ENCODE results near the gene RANBP9.

Gene RANBP9

GRCh38 chr6:13684855-13685254 lies 26.8 kb downstream of the RANBP9 start:
- no peak overlapping the region for H2BK120ac ChIP-seq (ENCODE audit: low read depth, low read length)
- H3K18ac ChIP-seq (ENCODE audit: low read length): no peak overlapping the region
- no CpG with 5 or more reads among the region's 4 CpGs for WGBS, 2 donors (ENCODE audit: extremely low coverage in 2 of 2, insufficient read length in 2 of 2, insufficient replicate concordance in 1 of 2)

DNA sequence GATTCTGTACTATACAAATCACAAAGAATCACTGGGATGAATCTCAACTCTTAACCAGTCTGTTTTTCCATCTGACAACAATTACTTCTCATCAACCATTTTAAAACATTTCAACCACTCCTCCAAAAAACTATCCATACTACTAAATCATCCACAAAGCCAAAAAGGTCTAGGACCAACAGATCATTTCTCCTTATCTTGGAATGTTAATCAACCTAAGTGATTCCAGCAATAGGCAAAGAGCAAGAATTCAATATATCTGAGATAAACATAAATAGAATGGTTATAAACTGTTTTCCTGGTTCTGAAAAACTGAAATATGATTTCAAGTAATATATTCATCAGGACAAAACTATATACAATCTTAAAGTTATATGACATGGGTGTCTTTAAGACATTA lies 28.6 kb downstream of the RANBP9 start:
- no peak overlapping the region for H4K8ac ChIP-seq (ENCODE audit: low read depth, low read length)
- peaks cover 4% of the 10 kb centered on the region for H3K79me1 ChIP-seq (ENCODE audit: low read depth, low read length)
- no peak overlapping the region for H3K27ac ChIP-seq (replicated peaks; ENCODE audit: low read length)
- no peak overlapping the region for H2BK120ac ChIP-seq (ENCODE audit: low read depth, low read length)
- H3K23ac ChIP-seq (ENCODE audit: low read depth, low read length, poor library complexity): no peak overlapping the region
- peaks cover 0 to 16% of the 10 kb centered on the region in 2 donors for H3K9me3 ChIP-seq (replicated peaks in 1 of 2; ENCODE audit: control insufficient read depth in 2 of 2, insufficient read depth in 1 of 2, low read depth in 1 of 2, low read length in 2 of 2)
- no peak overlapping the region for H3K18ac ChIP-seq (ENCODE audit: low read length)
- H3K14ac ChIP-seq (ENCODE audit: low read length): no peak overlapping the region
- DNase-seq (ENCODE audit: low spot score): no peak
- H2BK5ac ChIP-seq (ENCODE audit: low read length): no peak overlapping the region
- no peak overlapping the region for H3K4ac ChIP-seq (ENCODE audit: low read length)
- no peak overlapping the region for H3K4me3 ChIP-seq (ENCODE audit: low read length in 2 of 2)
- H3K4me2 ChIP-seq (ENCODE audit: insufficient read depth, low read length, poor library complexity, severe bottlenecking): no peak overlapping the region
- no peak overlapping the region for H2BK12ac ChIP-seq (ENCODE audit: low read length)
- no peak overlapping the region for H4K91ac ChIP-seq (ENCODE audit: low read depth, low read length, poor library complexity)
- H3K27me3 ChIP-seq (ENCODE audit: control insufficient read depth in 3 of 3, insufficient read depth in 3 of 3, low read depth in 1 of 3, low read length in 3 of 3): no peaks in the 10 kb centered on the region
- H3K4me1 ChIP-seq (ENCODE audit: control insufficient read depth in 2 of 2, insufficient read depth in 1 of 2, low read depth in 1 of 2, low read length in 2 of 2): no peaks in the 10 kb centered on the region
- no peak overlapping the region for H2BK15ac ChIP-seq (ENCODE audit: low read length)
- H2AK5ac ChIP-seq (ENCODE audit: low read depth, low read length): no peak overlapping the region
- peaks cover 2 to 60% of the 10 kb centered on the region in 2 donors for H3K36me3 ChIP-seq (replicated peaks in 1 of 2; ENCODE audit: control insufficient read depth in 2 of 2, insufficient read depth in 2 of 2, low read length in 2 of 2)
- H3K9ac ChIP-seq (ENCODE audit: low read depth, low read length, poor library complexity): no peak overlapping the region
- H2AFZ ChIP-seq (ENCODE audit: low read length): no peak overlapping the region

More at GRCh38 chr6:13684855-13685254, 26.8 kb downstream of the RANBP9 start:
- H4K8ac ChIP-seq (ENCODE audit: low read depth, low read length): no peak overlapping the region
- H3K9me3 ChIP-seq (replicated peaks in 1 of 2; ENCODE audit: control insufficient read depth in 2 of 2, insufficient read depth in 1 of 2, low read depth in 1 of 2, low read length in 2 of 2): peaks cover 0 to 13% of the 10 kb centered on the region in 2 donors
- H2BK15ac ChIP-seq (ENCODE audit: low read length): no peak overlapping the region
- no peak overlapping the region for H3K14ac ChIP-seq (ENCODE audit: low read length)
- no peak overlapping the region for H2BK5ac ChIP-seq (ENCODE audit: low read length)
- no peaks in the 10 kb centered on the region for H3K27me3 ChIP-seq (ENCODE audit: control insufficient read depth in 3 of 3, insufficient read depth in 3 of 3, low read depth in 1 of 3, low read length in 3 of 3)
- H3K79me1 ChIP-seq (ENCODE audit: low read depth, low read length): peaks cover 4% of the 10 kb centered on the region
- H3K4me2 ChIP-seq (ENCODE audit: insufficient read depth, low read length, poor library complexity, severe bottlenecking): no peak overlapping the region
- DNase-seq (ENCODE audit: low spot score): no peak
- no peak overlapping the region for H4K91ac ChIP-seq (ENCODE audit: low read depth, low read length, poor library complexity)
- no peaks in the 10 kb centered on the region for H3K4me1 ChIP-seq (ENCODE audit: control insufficient read depth in 2 of 2, insufficient read depth in 1 of 2, low read depth in 1 of 2, low read length in 2 of 2)
- H3K36me3 ChIP-seq (replicated peaks in 1 of 2; ENCODE audit: control insufficient read depth in 2 of 2, insufficient read depth in 2 of 2, low read length in 2 of 2): peaks cover 2 to 67% of the 10 kb centered on the region in 2 donors
- no peak overlapping the region for H2AFZ ChIP-seq (ENCODE audit: low read length)
- H3K27ac ChIP-seq (replicated peaks; ENCODE audit: low read length): no peak overlapping the region
- no peak overlapping the region for H3K4ac ChIP-seq (ENCODE audit: low read length)
- H2BK12ac ChIP-seq (ENCODE audit: low read length): no peak overlapping the region
- H3K9ac ChIP-seq (ENCODE audit: low read depth, low read length, poor library complexity): no peak overlapping the region
- no peak overlapping the region for H3K4me3 ChIP-seq (ENCODE audit: low read length in 2 of 2)
- H3K23ac ChIP-seq (ENCODE audit: low read depth, low read length, poor library complexity): no peak overlapping the region
- no peak overlapping the region for H2AK5ac ChIP-seq (ENCODE audit: low read depth, low read length)

GRCh38 chr6:13682346-13682745 lies 29.3 kb downstream of the RANBP9 start:
- Histone ChIP-seq H4K91ac (ENCODE audit: low read depth, low read length, poor library complexity) (no peak overlapping the region), H2BK120ac (ENCODE audit: low read depth, low read length) (no peak overlapping the region), H2BK12ac (ENCODE audit: low read length) (no peak overlapping the region), H3K9me3 (replicated peaks in 1 of 2; ENCODE audit: control insufficient read depth in 2 of 2, insufficient read depth in 1 of 2, low read depth in 1 of 2, low read length in 2 of 2) (peaks cover 0 to 16% of the 10 kb centered on the region in 2 donors), H2AK5ac (ENCODE audit: low read depth, low read length) (no peak overlapping the region), H3K27me3 (ENCODE audit: control insufficient read depth in 3 of 3, insufficient read depth in 3 of 3, low read depth in 1 of 3, low read length in 3 of 3) (no peaks in the 10 kb centered on the region), H3K4me1 (ENCODE audit: control insufficient read depth in 2 of 2, insufficient read depth in 1 of 2, low read depth in 1 of 2, low read length in 2 of 2) (no peaks in the 10 kb centered on the region), H3K36me3 (replicated peaks in 1 of 2; ENCODE audit: control insufficient read depth in 2 of 2, insufficient read depth in 2 of 2, low read length in 2 of 2) (peaks cover 2 to 53% of the 10 kb centered on the region in 2 donors), H3K23ac (ENCODE audit: low read depth, low read length, poor library complexity) (no peak overlapping the region), H4K8ac (ENCODE audit: low read depth, low read length) (no peak overlapping the region), H2BK15ac (ENCODE audit: low read length) (no peak overlapping the region), H3K4me2 (ENCODE audit: insufficient read depth, low read length, poor library complexity, severe bottlenecking) (no peak overlapping the region), H3K18ac (ENCODE audit: low read length) (no peak overlapping the region), H2BK5ac (ENCODE audit: low read length) (no peak overlapping the region), H3K4ac (ENCODE audit: low read length) (no peak overlapping the region), H3K27ac (replicated peaks; ENCODE audit: low read length) (no peak overlapping the region), H3K9ac (ENCODE audit: low read depth, low read length, poor library complexity) (no peak overlapping the region), H3K79me1 (ENCODE audit: low read depth, low read length) (peaks cover 4% of the 10 kb centered on the region), H2AFZ (ENCODE audit: low read length) (no peak overlapping the region), H3K4me3 (ENCODE audit: low read length in 2 of 2) (no peak overlapping the region), H3K14ac (ENCODE audit: low read length) (no peak overlapping the region)
- WGBS, 2 donors (ENCODE audit: extremely low coverage in 2 of 2, insufficient read length in 2 of 2, insufficient replicate concordance in 1 of 2): no CpG with 5 or more reads among the region's 6 CpGs
- DNase-seq (ENCODE audit: low spot score): no peak

DNA sequence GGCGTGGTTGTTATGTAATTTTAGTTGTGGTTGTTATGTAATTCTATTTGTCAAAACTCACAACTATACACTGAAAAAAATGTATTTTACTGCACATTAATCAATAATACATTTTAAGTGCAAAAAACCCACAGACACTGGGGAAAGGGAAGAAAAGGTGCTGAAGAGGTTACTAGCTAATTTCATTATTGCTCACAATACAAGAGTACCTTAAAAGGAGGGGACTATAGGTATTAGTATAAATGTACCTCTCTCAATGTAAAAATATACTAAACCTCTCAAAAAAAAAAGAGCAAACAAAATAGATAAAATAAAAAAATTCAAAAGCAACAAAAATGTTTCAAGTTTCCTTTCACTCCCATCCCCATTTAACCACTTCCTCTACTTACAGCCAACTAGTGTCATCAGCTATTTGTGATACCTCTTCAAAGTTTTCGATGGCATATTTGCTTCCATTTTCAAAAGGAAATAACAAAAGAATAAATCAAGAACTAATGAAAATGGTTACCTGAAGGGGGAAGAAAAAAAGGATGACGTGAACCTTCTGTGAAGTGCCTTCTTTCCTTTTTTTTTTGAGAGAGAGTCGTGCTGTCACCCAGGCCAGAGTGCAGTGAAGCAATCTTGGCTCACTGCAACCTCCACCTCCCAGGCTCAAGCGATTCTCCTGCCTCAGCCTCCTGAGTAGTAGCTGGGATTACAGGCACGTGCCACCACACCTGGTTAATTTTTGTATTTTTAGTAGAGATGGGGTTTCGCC lies 30.2 kb downstream of the RANBP9 start:
- Histone ChIP-seq H3K18ac (ENCODE audit: low read length) (no peak overlapping the region), H3K27ac (replicated peaks; ENCODE audit: low read length) (no peak overlapping the region)

More for the DNA sequence above, 30.2 kb downstream of the RANBP9 start:
- no peak overlapping the region for H2BK5ac ChIP-seq (ENCODE audit: low read length)
- H3K27me3 ChIP-seq (ENCODE audit: control insufficient read depth in 3 of 3, insufficient read depth in 3 of 3, low read depth in 1 of 3, low read length in 3 of 3): no peaks in the 10 kb centered on the region
- H4K91ac ChIP-seq (ENCODE audit: low read depth, low read length, poor library complexity): no peak overlapping the region
- DNase-seq (ENCODE audit: low spot score): no peak
- no peak overlapping the region for H3K4me2 ChIP-seq (ENCODE audit: insufficient read depth, low read length, poor library complexity, severe bottlenecking)
- H3K79me1 ChIP-seq (ENCODE audit: low read depth, low read length): peaks cover 3% of the 10 kb centered on the region
- H2BK12ac ChIP-seq (ENCODE audit: low read length): no peak overlapping the region
- H3K4me1 ChIP-seq (ENCODE audit: control insufficient read depth in 2 of 2, insufficient read depth in 1 of 2, low read depth in 1 of 2, low read length in 2 of 2): no peaks in the 10 kb centered on the region
- no peak overlapping the region for H3K23ac ChIP-seq (ENCODE audit: low read depth, low read length, poor library complexity)
- H2BK15ac ChIP-seq (ENCODE audit: low read length): no peak overlapping the region
- no peak overlapping the region for H4K8ac ChIP-seq (ENCODE audit: low read depth, low read length)
- H2BK120ac ChIP-seq (ENCODE audit: low read depth, low read length): no peak overlapping the region
- no peak overlapping the region for H3K4me3 ChIP-seq (ENCODE audit: low read length in 2 of 2)
- no peak overlapping the region for H3K14ac ChIP-seq (ENCODE audit: low read length)
- no peak overlapping the region for H2AK5ac ChIP-seq (ENCODE audit: low read depth, low read length)
- no peak overlapping the region for H3K4ac ChIP-seq (ENCODE audit: low read length)
- WGBS, 2 donors (ENCODE audit: extremely low coverage in 2 of 2, insufficient read length in 2 of 2, insufficient replicate concordance in 1 of 2): 100% methylated on average over 1 of the region's 7 CpGs; no CpG with 5 or more reads in 1 of the 2 donors
- no peak overlapping the region for H2AFZ ChIP-seq (ENCODE audit: low read length)
- H3K36me3 ChIP-seq (replicated peaks in 1 of 2; ENCODE audit: control insufficient read depth in 2 of 2, insufficient read depth in 2 of 2, low read length in 2 of 2): peaks cover 2 to 50% of the 10 kb centered on the region in 2 donors
- no peak overlapping the region for H3K9ac ChIP-seq (ENCODE audit: low read depth, low read length, poor library complexity)
- H3K9me3 ChIP-seq (replicated peaks in 1 of 2; ENCODE audit: control insufficient read depth in 2 of 2, insufficient read depth in 1 of 2, low read depth in 1 of 2, low read length in 2 of 2): peaks cover 0 to 25% of the 10 kb centered on the region in 2 donors

All from neuronal stem cell (in vitro differentiated cells).